Lung (tissue), 12 donors: ENCODE results near the gene ARID1A. TPM values are rescaled to one million over a fixed set of nuclear protein-coding genes. Genes with fewer than 3 reads are reported as not detected.
A peak's percentile ranks its signal among the peaks of the same experiment; 100 is the strongest.
"Not testable (repeated sequence)": the region's sequence is repeated elsewhere in the genome, so short reads cannot be mapped to it uniquely, and the experiment has no call there.

Experiments used
- ATAC-seq: fragments of 200-7000 bp; cut with Tn5 transposase; one replicate; pipeline ENCODE4 v1.9.1; 2020; ENCODE audit warnings: moderate number of reproducible peaks; ENCODE audit not compliant: insufficient read depth, low FRiP score
- DNase-seq, 3 donors: peaks; one replicate each; pipeline ENCODE4 v3.0.0-alpha.2; 2013 to 2017
- H3K27ac ChIP-seq, 2 donors: one replicate each; pipeline ENCODE4 v1.5.1; 2013; ENCODE audit warnings: mild to moderate bottlenecking in 2 of 2, moderate library complexity in 2 of 2, control low read depth in 1 of 2, inconsistent platforms in 1 of 2, low read depth in 1 of 2, low read length in 1 of 2
- H3K27me3 ChIP-seq, 3 donors: one replicate each; pipeline ENCODE4 v1.5.1; 2013; ENCODE audit warnings: low read length in 2 of 3; ENCODE audit not compliant: control insufficient read depth in 3 of 3, insufficient read depth in 3 of 3
- H3K36me3 ChIP-seq, 4 donors: one replicate each; pipeline ENCODE4 v1.5.1; 2013; ENCODE audit warnings: low read length in 4 of 4, mild to moderate bottlenecking in 1 of 4, moderate library complexity in 1 of 4; ENCODE audit not compliant: control insufficient read depth in 4 of 4, insufficient read depth in 4 of 4
- H3K4me1 ChIP-seq, 5 donors: one replicate each; pipeline ENCODE4 v1.5.1; 2013; ENCODE audit warnings: low read length in 5 of 5, mild to moderate bottlenecking in 2 of 5, moderate library complexity in 1 of 5; ENCODE audit not compliant: control insufficient read depth in 5 of 5, insufficient read depth in 5 of 5
- H3K4me3 ChIP-seq: one replicate; pipeline ENCODE4 v1.5.1; 2013; ENCODE audit warnings: mild to moderate bottlenecking, control low read depth, moderate library complexity
- H3K9ac ChIP-seq, 2 donors: one replicate each; pipeline ENCODE4 v1.5.1; 2013; ENCODE audit warnings: low read length in 2 of 2, control low read depth in 1 of 2; ENCODE audit not compliant: insufficient read depth in 1 of 2
- H3K9me3 ChIP-seq, 4 donors: one replicate each; pipeline ENCODE4 v1.5.1; 2013; ENCODE audit warnings: low read length in 3 of 4, mild to moderate bottlenecking in 1 of 4, moderate library complexity in 1 of 4; ENCODE audit not compliant: control insufficient read depth in 4 of 4, insufficient read depth in 3 of 4
- WGBS, 2 donors: extraction: QIAGEN DNeasy Blood & Tissue Kit; methylation state at CpG; one replicate each; pipeline ENCODE4 v1.1.7; 2013; 5-methylcytosine and 5-hydroxymethylcytosine counted together
- polyA plus RNA-seq, 2 donors: library from polyadenylated mRNA; stranded (reverse); fragments of 200-250 nt; gene quantifications; one replicate each; pipeline ENCODE4 v1.2.1, GENCODE V29; 2013
- total RNA-seq, 2 donors: library from RNA; depleted of rRNA in 1 of 2; stranded (reverse); fragments of >200 nt in 1 of 2; gene quantifications; one replicate each; pipeline ENCODE4 v1.2.1, GENCODE V29; 2014 to 2021
- TF ChIP-seq, protein P1 (sequence below): IDR thresholded peaks from 2 replicates; pipeline ENCODE4 v1.5.1; 2012; ENCODE audit warnings: mild to moderate bottlenecking; ENCODE audit errors: control extremely low read depth, extremely low read depth
- donor health status: control.
- donor health status: control.
- donor health status: Bipolar disorder and iron deficiency.
- donor health status: healthy.
- donor health status: DM: yes; HTN: yes; CAD: no.

ARID1A gene
- total and polyA plus RNA-seq, 4 donors = 16.1 to 119 (median 50.1) TPM

DNA sequence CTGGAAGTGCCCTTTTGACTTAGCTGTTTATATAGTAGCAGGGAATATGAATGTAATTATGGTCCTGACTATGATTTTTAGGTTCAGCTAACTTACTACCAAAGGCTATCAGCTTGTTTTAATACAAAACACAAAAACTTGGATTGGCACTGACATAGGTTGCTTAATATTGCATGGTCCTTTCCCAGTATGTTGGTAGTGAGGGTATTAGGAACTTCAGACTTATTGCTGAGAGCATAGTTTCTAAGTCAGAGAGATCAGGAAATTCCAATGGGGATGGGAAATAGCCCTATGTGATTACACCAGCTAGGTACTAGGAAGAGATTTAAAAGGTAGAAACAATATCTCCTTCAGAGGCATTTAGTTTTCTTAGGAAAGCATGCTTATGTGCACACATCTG is 7.7 kb downstream of the ARID1A start:
- no peak overlapping the region for H3K4me3 ChIP-seq
- H3K27ac ChIP-seq = no peak overlapping the region
- peaks cover 0 to 6% (median 0%) of the 10 kb centered on the region in 4 donors for H3K36me3 ChIP-seq
- H3K9ac ChIP-seq = peak overlapping the region in 1 of 2 donors; percentile 24
- ATAC-seq = no peak
- H3K4me1 ChIP-seq = peaks cover 13 to 69% (median 59%) of the 10 kb centered on the region in 5 donors
- TF ChIP-seq, protein P1, sequence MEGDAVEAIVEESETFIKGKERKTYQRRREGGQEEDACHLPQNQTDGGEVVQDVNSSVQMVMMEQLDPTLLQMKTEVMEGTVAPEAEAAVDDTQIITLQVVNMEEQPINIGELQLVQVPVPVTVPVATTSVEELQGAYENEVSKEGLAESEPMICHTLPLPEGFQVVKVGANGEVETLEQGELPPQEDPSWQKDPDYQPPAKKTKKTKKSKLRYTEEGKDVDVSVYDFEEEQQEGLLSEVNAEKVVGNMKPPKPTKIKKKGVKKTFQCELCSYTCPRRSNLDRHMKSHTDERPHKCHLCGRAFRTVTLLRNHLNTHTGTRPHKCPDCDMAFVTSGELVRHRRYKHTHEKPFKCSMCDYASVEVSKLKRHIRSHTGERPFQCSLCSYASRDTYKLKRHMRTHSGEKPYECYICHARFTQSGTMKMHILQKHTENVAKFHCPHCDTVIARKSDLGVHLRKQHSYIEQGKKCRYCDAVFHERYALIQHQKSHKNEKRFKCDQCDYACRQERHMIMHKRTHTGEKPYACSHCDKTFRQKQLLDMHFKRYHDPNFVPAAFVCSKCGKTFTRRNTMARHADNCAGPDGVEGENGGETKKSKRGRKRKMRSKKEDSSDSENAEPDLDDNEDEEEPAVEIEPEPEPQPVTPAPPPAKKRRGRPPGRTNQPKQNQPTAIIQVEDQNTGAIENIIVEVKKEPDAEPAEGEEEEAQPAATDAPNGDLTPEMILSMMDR = no peak
- H3K9me3 ChIP-seq = no peaks in the 10 kb centered on the region
- no peak for DNase-seq
- H3K27me3 ChIP-seq = no peaks in the 10 kb centered on the region

DNA sequence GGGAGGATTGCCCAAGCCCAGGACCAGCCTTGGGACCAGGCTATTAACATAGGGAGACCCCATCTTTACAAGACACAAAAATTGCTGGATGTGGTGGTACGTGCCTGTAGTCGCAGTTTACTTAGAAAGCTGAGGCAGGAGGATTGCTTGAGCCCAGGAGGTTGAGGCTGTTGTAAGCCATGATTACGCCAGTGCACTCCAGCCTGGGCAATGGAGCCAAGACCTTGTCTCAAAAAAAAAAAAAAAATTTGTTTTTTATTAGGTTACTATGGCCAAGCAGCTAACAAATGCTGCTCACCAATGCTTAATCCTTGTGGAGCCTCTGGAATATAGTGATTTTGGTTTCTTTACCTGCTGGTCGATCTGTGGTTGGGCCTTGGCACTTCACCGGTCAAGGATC is 8.8 kb downstream of the ARID1A start:
- TF ChIP-seq, protein P1 = no peak
- 87 to 90% methylated on average over 5 of the region's 5 CpGs for WGBS, 2 donors
- peaks cover 0 to 12% (median 4%) of the 10 kb centered on the region in 4 donors for H3K36me3 ChIP-seq

DNA sequence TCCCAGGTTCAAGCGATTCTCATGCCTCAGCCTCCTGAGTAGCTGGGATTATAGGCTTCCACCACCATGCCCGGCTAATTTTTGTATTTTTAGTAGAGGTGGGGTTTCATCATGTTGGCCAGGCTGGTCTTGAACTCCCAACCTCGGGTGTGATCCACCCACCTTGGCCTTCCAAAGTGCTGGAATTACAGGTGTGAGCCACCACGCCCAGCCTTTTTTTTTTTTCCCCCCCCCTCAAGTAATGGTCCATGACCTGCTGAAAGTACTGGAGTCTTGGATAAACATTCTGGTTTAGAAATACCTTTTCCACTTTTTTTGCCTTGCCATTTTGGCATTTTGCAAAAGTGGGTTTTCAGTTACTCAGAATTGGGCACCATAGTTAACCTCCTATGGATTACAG is 9.4 kb downstream of the ARID1A start:
- not testable (repeated sequence) for H3K27ac ChIP-seq, H3K36me3 ChIP-seq, ATAC-seq, H3K9ac ChIP-seq, H3K27me3 ChIP-seq, DNase-seq, H3K9me3 ChIP-seq, H3K4me3 ChIP-seq
- peaks cover 15 to 57% (median 46%) of the 10 kb centered on the region in 5 donors for H3K4me1 ChIP-seq
- 80 to 94% methylated on average over 4 of the region's 4 CpGs for WGBS, 2 donors

More for the DNA sequence above, 8.8 kb downstream of the ARID1A start:
- DNase-seq (no peak), ATAC-seq (no peak)
- Histone ChIP-seq H3K27me3 (no peaks in the 10 kb centered on the region), H3K4me3 (no peak overlapping the region), H3K4me1 (peaks cover 15 to 62% (median 51%) of the 10 kb centered on the region in 5 donors), H3K9ac (no peak overlapping the region), H3K27ac (no peak overlapping the region), H3K9me3 (no peaks in the 10 kb centered on the region)

DNA sequence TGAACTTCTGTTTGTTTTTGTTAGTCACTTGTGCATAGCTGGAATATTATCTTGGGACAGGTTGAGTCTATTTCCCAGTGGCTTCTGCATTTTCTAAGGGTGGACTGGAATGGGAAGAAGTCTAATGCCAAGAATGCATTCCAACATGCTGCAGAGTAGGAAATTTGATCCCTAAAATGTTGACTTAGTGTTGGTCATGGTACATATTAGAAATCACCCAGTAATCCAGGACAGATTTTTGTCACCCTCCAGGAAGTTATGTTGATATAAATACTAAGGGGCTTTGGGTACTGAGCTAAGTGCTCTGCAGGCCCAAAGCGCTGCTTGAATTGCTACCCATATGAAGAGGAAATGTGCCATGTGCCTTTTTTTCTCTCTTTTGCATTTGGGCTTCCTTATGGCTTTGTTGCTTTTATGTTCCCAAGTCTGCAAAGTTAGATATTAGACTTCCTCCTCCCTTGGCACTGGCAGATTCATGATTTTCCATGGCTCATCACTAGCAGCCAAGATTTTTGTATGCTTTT is 10.0 kb downstream of the ARID1A start:
- Histone ChIP-seq H3K36me3 (peaks cover 0 to 8% (median 5%) of the 10 kb centered on the region in 4 donors), H3K9ac (peak overlapping the region in 1 of 2 donors; percentile 26), H3K27ac (peak overlapping the region in 1 of 2 donors; percentile 51), H3K4me3 (no peak overlapping the region), H3K27me3 (no peaks in the 10 kb centered on the region), H3K9me3 (no peaks in the 10 kb centered on the region), H3K4me1 (peaks cover 15 to 53% (median 41%) of the 10 kb centered on the region in 5 donors)
- peak; percentile 56 for ATAC-seq
- 25% methylated on average over 1 of the region's 1 CpG for WGBS, 2 donors
- TF ChIP-seq, protein P1 = no peak
- DNase-seq = peak in 1 of 3 donors; percentile 54
